WI38 (cell line): ENCODE measurements around the gene CENPX.

Source experiments
- H3K4me3 ChIP-seq: 2 replicates; pipeline ENCODE4 v1.5.1; 2011; ENCODE audit warnings: low read depth, mild to moderate bottlenecking, control low read depth, low read length
- TF ChIP-seq, protein P1 (sequence below): IDR thresholded peaks from 2 replicates; pipeline ENCODE4 v1.5.1; 2012; ENCODE audit warnings: low read depth, mild to moderate bottlenecking, control low read depth, low read length

Gene CENPX

GRCh38 chr17:81998212-81998611 lies 24.5 kb downstream of the CENPX start:
- TF ChIP-seq, protein P1, sequence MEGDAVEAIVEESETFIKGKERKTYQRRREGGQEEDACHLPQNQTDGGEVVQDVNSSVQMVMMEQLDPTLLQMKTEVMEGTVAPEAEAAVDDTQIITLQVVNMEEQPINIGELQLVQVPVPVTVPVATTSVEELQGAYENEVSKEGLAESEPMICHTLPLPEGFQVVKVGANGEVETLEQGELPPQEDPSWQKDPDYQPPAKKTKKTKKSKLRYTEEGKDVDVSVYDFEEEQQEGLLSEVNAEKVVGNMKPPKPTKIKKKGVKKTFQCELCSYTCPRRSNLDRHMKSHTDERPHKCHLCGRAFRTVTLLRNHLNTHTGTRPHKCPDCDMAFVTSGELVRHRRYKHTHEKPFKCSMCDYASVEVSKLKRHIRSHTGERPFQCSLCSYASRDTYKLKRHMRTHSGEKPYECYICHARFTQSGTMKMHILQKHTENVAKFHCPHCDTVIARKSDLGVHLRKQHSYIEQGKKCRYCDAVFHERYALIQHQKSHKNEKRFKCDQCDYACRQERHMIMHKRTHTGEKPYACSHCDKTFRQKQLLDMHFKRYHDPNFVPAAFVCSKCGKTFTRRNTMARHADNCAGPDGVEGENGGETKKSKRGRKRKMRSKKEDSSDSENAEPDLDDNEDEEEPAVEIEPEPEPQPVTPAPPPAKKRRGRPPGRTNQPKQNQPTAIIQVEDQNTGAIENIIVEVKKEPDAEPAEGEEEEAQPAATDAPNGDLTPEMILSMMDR = no peak
- no peak overlapping the region for H3K4me3 ChIP-seq

GRCh38 chr17:81996757-81997441 lies 25.8 kb downstream of the CENPX start:
- no peak overlapping the region for H3K4me3 ChIP-seq
- TF ChIP-seq, protein P1 = no peak

DNA sequence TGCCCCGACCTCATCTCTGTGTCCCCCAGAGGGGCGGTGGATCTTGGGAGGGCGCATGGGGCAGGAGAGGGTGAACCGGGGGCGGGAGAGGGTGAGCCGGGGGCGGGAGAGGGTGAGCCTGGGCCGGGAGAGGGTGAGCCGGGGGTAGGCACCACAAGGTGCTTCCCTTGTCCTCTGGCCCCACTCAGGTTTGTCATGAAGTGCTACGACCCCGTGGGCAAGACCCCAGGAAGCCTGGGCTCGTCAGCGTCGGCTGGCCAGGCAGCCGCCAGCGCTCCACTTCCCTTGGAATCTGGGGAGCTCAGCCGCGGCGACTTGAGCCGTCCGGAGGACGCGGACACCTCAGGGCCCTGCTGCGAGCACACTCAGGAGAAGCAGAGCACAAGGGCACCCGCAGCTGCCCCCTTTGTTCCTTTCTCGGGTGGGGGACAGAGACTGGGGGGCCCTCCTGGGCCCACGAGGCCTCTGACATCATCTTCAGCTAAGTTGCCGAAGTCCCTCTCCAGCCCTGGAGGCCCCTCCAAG lies 26.4 kb downstream of the CENPX start:
- no peak overlapping the region for H3K4me3 ChIP-seq

GRCh38 chr17:81995463-81996231 lies 27.0 kb downstream of the CENPX start:
- TF ChIP-seq, protein P1 = no peak
- H3K4me3 ChIP-seq = no peak overlapping the region

More for the DNA sequence above, 26.4 kb downstream of the CENPX start:
- TF ChIP-seq, protein P1 = no peak

- TF ChIP-seq, protein P1 = no peak
- H3K4me3 ChIP-seq = no peak overlapping the region
Observed at GRCh38 chr17:81994593-81995462, 27.9 kb downstream of the CENPX start.

GRCh38 chr17:81993729-81994592 lies 28.7 kb downstream of the CENPX start:
- TF ChIP-seq, protein P1 = no peak
- H3K4me3 ChIP-seq = no peak overlapping the region
